ENCODE data around the gene CDKN2AIP.

GRCh38 chr4:183396227-183396637 is 48.2 kb upstream of the CDKN2AIP start:
- TF ChIP-seq CTCF (IDR thresholded peaks at IDR 0.05) (no peak), POLR2A (IDR thresholded peaks at IDR 0.05) (no peak)
